NCI-H82 treated with DMSO at 0.1 percent for 48 hours (cell line): Measurements from ENCODE around the gene WWOX.
A peak's percentile ranks its signal among the peaks of the same experiment; 100 is the strongest.

ENCODE experiments used
- DNase-seq: peaks from one replicate; lab custom pipeline; 2025; ENCODE audit not compliant: unreplicated experiment; lab: John Stamatoyannopoulos, UW

The WWOX gene

DNA sequence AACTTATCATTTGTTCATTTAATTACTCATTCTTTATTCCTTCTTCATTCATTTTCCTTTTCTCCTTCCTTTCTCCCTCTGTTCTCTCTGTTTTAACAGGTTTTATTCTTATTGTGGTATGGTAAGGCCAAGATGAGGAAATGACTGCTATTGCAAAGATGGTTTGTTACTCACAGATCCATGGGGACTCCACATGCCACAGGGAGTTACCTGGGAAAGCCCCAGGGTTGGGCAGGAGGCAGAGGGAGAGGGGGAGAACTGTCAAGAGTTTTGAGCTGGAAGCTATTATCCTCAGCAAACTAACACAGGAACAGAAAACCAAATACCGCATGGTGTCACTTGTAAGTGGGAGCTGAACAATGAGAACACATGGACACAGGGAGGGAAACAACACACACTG is 453.3 kb downstream of the WWOX start:
- DNase-seq: no peak

DNA sequence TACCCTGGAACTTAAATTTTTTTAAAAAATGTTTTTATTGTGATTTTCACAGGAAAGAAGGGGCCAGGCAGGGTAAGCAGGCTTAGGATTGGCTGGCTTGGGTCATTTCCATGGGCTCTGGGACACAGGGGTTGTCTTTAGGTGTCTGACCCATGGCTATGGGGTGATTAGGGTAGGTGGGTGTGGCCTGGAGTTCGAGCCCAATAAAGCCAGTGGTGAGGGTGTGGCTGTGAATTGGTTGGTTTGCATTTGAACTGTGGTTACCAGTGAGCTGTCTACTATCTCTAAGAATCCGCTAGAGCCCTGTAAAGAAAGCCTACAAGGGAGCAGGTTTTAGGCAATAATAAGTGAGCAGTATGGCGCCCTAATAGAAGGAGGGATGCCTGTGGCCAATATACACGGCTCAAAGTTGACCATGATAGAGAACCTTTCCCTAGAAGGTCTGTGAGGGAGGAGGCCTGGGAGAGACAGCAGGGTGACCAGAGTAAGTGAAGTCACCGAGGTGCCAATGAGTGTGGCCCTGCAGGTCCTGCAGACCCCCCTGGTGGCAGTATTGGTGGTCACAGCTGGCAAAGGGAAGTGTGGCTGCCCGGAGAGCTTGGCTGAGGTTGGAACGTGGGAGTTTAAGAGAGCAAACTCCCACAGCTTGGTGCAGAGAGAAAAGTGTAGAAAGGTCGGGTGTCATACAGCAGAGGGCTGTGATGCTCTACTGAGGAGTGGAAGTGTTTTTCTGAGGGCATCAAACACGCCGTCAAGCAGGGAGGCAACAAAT is 454.0 kb downstream of the WWOX start:
- no peak for DNase-seq

GRCh38 chr16:78556421-78556820 is 457.0 kb downstream of the WWOX start:
- no peak for DNase-seq

- no peak for DNase-seq
Measured at GRCh38 chr16:78560997-78561396, 461.5 kb downstream of the WWOX start.

DNA sequence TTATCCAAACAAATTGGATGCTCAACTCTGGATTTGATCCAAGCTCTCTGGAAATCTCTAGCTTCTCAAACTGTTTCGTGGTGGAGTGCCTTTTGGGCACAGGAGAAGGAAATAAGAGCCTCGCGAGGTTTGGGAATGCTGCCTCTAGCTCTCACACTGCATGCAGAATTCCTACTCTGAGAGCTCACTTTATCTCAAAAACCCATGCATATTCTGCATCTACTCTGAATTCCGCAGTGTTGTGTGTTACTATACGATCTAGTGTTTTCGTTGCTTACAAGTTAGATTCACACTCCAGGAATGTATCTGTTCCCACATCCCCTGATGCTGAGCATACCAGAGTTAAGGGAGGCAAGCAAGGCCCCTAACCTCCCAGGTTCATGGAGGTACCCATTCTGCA is 462.7 kb downstream of the WWOX start:
- no peak for DNase-seq

- DNase-seq: no peak
Measured at GRCh38 chr16:78562650-78563049, 463.2 kb downstream of the WWOX start.

DNA sequence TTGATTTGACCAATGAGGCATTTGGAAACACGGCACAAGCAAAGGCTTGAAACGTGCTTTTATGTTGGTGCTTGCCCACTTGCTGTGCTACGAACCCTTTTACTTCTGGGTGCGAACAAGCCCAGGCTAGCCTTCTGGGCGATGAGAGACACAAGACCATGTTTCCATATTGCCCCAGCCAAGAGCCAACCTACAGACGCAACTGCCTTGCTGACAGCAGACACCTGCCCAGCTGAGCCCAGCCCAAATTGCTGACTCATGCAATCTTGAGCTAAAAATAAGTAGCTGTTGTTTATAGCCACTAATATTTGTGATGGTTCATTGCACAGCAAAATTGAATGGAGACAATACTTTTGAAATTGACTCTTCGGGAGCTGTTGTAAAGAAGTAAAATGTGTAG is 464.5 kb downstream of the WWOX start:
- no peak for DNase-seq

- DNase-seq: no peak
Measured at GRCh38 chr16:78566397-78567073, 467.1 kb downstream of the WWOX start.

- peak; percentile 18 for DNase-seq
Measured at GRCh38 chr16:78570399-78571141, 471.1 kb downstream of the WWOX start.

GRCh38 chr16:78571434-78571833 is 472.0 kb downstream of the WWOX start:
- no peak for DNase-seq

- no peak for DNase-seq
Measured at GRCh38 chr16:78571898-78572358, 472.5 kb downstream of the WWOX start.

- no peak for DNase-seq
Measured at GRCh38 chr16:78574571-78574970, 475.1 kb downstream of the WWOX start.

- no peak for DNase-seq
Measured at GRCh38 chr16:78576941-78577340, 477.5 kb downstream of the WWOX start.

DNA sequence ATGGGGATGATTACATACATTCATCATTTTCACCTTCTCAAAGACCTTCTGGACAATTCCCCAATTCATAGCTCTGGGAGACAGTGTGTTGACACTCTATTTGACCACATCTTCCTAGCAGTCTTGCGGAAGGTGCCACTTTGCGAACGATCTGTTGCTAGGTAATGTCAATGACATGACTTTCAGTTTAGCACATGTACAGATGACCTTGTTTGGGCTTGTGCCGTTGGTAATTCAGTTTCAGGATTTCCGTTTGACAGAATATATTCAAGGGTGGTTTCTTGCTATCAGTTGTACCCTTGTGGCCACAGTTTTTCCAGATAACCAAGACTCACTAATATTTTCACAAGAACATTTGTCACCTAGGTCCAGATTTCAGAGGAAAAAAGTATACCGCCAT is 478.2 kb downstream of the WWOX start:
- DNase-seq: no peak

DNA sequence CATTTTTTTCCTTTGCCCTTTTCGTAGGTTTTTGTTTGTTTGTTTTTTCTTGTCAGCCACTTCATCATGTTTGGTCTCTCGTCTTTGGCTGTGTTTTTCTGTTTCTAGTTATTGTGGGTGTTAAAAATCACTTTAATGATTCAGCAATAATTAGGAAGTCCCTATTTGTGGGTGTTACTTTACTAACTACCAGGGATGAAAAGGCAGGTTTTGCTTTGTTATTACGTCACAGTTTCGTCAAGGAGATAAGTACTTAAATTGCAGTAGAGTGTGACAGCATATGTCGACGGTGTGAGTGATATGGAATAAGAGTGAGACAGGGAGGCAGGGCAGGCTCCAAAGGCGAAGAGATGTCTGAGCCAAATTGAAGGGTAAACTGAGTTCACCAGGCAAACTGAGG is 479.6 kb downstream of the WWOX start:
- DNase-seq: no peak

GRCh38 chr16:78583441-78583840 is 484.0 kb downstream of the WWOX start:
- DNase-seq: no peak

GRCh38 chr16:78584213-78584860 is 484.9 kb downstream of the WWOX start:
- no peak for DNase-seq

DNA sequence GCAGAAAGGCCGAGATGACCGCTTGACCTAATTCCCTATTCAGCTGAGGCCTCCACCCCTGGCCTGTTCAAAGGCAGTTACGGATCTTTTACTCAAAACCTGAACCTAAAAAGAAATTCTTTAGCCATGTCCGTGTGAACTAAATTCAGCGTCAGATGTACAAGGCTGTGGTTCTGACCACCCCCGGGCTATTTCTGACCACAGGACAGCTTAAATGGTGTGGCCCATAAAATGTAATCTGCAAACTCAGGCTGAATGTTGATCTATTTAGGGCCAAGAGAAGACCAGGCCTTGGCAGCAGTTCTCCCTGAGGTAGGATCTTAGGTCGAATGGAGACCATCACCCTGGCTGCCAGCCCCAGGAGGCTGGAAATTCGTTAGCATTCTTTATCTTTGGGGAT is 485.5 kb downstream of the WWOX start:
- no peak for DNase-seq

- DNase-seq: no peak
Measured at GRCh38 chr16:78589331-78589730, 489.9 kb downstream of the WWOX start.

DNA sequence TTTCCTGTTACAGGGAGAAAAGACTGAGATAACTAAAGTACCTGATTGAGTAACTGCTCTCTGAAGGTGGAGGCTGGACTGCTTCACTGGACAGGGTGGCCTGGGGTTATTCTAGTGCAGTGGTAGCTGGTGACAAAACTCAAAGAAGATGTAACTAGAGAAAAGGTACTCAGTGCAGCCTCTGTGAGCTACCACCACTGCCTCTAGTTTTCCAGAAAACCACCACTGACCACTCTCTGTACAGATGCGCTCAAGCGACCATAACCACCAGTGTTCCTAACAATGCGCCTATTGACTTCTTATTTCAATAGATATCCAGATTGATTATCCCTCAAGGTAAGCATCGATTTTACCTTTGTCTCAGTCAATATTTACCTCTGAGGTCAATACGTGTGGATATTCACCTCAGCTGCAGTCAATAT is 492.2 kb downstream of the WWOX start:
- no peak for DNase-seq

- DNase-seq: no peak
Measured at GRCh38 chr16:78592111-78592510, 492.7 kb downstream of the WWOX start.
